K562 treated with DMSO at 1 percent for 4 hours (cell line): Measurements from ENCODE around the gene DPP7. TPM values are rescaled to one million over a fixed set of nuclear protein-coding genes. Genes with fewer than 3 reads are reported as not detected.

Source experiments
- total RNA-seq: library from RNA; unstranded; fragments of 300-600 nt; gene quantifications from 2 replicates; pipeline ENCODE4 v1.2.3, GENCODE V29; 2022; ENCODE audit not compliant: insufficient read depth

Gene DPP7
- total RNA-seq: 228 and 246 TPM in 2 replicates

DNA sequence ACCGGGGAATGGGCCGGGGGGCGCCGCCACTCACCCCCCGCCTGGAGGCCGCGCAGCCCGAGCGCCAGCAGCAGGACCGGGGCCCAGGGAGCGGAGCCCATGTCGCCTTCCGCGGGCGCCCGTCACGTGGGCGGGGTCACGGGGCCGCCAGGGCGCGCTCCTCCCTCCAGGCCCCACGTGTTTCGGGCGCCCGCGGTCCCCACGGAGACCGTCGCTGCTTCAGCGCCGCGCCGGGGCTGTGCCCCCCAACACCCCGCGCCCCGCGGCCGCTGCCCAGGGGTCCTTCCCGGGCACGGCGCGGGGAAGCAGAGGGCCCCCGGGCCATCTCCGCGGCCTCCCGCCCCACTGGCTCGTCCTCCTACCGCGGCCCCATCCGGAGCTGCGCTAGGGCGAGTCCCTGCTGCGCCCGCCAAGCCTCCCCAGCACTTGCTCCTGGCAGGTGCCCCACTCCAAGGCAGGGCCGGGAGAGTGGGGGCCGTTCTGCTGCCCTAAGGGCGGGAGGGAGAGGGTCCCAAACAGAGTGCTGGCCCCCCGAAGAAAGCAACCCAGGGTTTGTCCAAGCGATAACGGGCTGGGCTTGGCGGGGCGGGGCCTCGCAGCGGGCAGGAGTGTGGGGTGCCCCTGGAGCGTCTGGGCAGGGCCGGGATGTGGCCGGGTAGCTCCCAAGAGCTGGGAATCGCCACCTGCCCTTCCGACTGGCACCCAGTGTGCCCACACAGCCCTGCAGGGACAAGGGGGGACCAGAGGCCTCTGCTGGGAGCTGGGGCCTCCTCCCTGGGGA is at the start of gene DPP7:
DPP7 (minus strand) TSS at position 121 of the 781 bp plus-strand sequence; CDS start at position 101, 20 bp downstream.

DNA sequence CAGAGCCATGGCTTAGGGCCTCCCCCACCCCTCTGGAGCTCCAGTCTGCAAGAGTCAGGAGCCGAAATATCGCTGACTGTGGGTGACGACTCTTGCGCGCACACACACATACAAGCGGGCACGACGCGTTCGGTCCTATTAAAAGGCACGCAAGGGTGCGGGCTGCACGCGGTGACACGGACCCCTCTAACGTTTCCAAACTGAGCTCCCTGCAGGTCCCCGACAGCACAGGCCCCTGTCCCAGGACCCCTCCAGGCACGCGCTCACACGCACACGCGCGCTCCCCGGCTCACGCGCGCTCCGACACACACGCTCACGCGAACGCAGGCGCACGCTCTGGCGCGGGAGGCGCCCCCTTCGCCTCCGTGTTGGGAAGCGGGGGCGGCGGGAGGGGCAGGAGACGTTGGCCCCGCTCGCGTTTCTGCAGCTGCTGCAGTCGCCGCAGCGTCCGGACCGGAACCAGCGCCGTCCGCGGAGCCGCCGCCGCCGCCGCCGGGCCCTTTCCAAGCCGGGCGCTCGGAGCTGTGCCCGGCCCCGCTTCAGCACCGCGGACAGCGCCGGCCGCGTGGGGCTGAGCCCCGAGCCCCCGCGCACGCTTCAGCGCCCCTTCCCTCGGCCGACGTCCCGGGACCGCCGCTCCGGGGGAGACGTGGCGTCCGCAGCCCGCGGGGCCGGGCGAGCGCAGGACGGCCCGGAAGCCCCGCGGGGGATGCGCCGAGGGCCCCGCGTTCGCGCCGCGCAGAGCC is 24.4 kb upstream of the DPP7 start, which contains the start of gene GRIN1:
GRIN1 (plus strand) TSS at position 433 of the 746 bp plus-strand sequence. CDS start 333 bp downstream, outside the sequence.

DNA sequence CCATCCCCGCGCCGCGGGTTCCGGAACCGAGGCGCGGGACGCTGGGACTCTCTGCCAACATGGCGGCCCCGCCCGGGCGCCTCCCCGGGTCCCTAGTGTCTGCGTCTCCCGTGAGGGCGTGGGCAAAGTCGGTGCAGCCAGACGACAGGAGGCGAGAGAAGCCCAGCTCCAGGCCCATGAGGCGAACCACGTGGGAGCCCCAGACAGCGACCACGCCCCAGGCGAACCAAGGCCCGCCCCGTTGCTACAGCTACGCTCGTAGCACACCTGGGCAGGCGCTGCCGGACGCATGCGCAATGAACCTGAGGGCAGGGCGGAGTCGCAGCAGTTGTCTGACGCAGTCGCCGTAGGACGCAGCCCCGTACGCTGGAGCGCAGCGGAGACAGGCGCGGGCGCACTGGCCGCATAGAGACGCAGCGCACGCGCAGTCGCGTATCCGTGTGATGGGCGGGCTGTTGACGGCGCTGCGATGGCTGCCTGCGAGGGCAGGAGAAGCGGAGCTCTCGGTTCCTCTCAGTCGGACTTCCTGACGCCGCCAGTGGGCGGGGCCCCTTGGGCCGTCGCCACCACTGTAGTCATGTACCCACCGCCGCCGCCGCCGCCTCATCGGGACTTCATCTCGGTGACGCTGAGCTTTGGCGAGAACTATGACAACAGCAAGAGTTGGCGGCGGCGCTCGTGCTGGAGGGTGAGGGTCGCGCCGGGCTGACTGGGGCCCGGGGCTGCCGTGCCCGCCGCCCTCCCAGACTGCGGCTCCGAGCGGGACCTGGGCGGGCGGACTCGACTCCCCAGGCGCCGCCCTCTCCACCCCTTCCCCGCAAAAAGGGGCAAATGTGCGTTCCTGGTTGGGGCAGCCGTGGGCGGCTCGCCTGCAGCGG is 27.8 kb downstream of the DPP7 start, which contains the start of gene MAN1B1:
MAN1B1 (plus strand) TSS at position 455 of the 878 bp plus-strand sequence; CDS start at position 470, 15 bp downstream.

DNA sequence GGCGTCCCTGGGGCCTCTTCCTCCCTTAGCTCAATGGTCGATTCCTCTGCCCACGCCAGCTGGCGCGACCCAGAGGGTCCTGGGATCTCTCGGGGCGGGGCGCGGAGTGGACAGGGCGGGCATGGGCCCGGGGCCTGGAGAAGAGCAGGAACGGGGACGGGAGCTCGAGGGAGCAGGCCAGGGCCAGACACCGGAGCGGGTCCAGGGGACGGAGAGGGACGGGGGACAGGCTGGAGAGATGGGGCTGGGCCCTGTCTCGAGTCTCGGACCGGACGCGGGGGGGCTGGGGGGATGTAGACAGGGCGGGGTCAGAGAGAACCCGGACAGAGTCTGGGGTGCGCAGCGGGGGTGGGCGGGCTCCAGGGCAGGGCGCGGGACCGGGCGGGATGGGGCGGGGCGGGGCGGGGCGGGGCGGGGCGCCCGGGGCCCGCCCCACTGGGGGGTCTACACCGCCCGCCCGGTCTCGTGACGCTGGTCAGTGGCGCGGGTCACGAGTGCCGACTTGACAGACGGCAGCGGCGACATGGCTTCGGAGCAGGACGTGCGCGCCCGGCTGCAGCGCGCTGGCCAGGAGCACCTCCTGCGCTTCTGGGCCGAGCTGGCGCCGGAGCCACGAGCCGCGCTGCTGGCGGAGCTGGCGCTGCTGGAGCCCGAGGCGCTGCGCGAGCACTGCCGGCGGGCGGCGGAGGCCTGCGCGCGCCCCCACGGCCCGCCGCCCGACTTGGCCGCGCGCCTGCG is 37.4 kb downstream of the DPP7 start, which contains the start of gene UAP1L1:
UAP1L1 (plus strand) TSS at position 508 of the 738 bp plus-strand sequence; CDS start at position 524, 16 bp downstream.

DNA sequence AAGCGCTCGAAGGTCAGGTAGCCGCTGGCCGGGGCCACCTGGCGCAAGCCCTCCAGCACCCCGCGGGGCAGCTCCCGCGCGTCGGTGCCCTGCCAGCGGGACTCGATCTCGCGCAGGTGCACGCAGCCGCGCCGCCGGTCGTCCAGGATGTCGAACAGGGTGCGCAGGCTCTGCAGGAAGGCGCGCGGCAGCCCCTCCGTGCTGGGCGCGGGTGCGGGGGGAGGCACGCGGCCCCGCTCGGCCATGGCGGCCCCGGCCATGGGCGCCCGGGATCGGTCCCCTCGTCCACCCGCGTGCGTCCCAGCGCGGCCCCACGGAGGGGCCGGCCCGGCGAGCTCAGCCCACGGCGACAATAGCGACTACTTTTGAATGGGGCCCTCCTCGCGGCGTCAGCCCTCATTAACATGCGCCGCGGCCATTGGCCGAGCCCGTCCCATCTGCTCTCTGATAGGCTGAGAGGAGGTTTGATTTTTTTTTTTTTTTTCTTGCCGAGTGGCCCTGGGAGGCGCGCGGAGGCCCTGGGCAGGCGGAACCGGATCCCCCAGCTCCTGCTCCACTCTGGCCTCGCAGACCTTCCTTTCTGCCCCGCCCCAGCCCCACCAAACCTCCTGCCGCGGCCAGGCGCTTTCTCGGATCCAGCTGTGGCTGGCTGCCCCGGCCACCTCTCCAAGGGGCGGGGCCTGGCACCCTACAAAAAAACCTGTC is 44.2 kb downstream of the DPP7 start, which contains the start of gene SAPCD2:
SAPCD2 (minus strand) TSS at position 357 of the 705 bp plus-strand sequence; CDS start at position 260, 97 bp downstream.

Other genes with a start within 250 kb of the DPP7 start
- 705 and 763 TPM in 2 replicates for gene EDF1, start 248.4 kb downstream of the DPP7 start, total RNA-seq
- gene TRAF2, start 228.2 kb downstream of the DPP7 start, total RNA-seq: 23.8 and 25.2 TPM in 2 replicates
- 148 and 151 TPM in 2 replicates for gene FBXW5, start 170.0 kb downstream of the DPP7 start, total RNA-seq
- gene C8G, start 169.5 kb downstream of the DPP7 start, total RNA-seq: not detected in 2 replicates
- not detected in 2 replicates for gene LCN12, start 162.5 kb downstream of the DPP7 start, total RNA-seq
- gene PTGDS, start 137.2 kb downstream of the DPP7 start, total RNA-seq: 6.1 and 15.4 TPM in 2 replicates
- gene LCNL1, start 131.7 kb downstream of the DPP7 start, total RNA-seq: not detected in 2 replicates
- gene PAXX, start 122.3 kb downstream of the DPP7 start, total RNA-seq: 89.0 and 89.2 TPM in 2 replicates
- 2.0 TPM in 1 of 2 replicates, not detected in the other for gene CLIC3, start 118.2 kb downstream of the DPP7 start, total RNA-seq
- gene ABCA2, start 86.5 kb downstream of the DPP7 start, total RNA-seq: 14.1 and 26.4 TPM in 2 replicates
- gene FUT7, start 82.6 kb downstream of the DPP7 start, total RNA-seq: not detected in 2 replicates
- gene NPDC1, start 68.6 kb downstream of the DPP7 start, total RNA-seq: 0.52 and 1.0 TPM in 2 replicates
- not detected in 2 replicates for gene ENTPD2, start 60.7 kb downstream of the DPP7 start, total RNA-seq
- gene SAPCD2, start 44.2 kb downstream of the DPP7 start, total RNA-seq: 27.1 and 30.1 TPM in 2 replicates
- gene UAP1L1, start 37.2 kb downstream of the DPP7 start, total RNA-seq: 9.4 and 14.1 TPM in 2 replicates
- gene MAN1B1, start 27.7 kb downstream of the DPP7 start, total RNA-seq: 37.3 and 38.9 TPM in 2 replicates
- gene GRIN1, start 24.4 kb upstream of the DPP7 start, total RNA-seq: not detected in 2 replicates
- not detected in 2 replicates for gene LRRC26, start 55.3 kb upstream of the DPP7 start, total RNA-seq
- gene TMEM210, start 57.3 kb upstream of the DPP7 start, total RNA-seq: not detected in 2 replicates
- gene ANAPC2, start 73.8 kb upstream of the DPP7 start, total RNA-seq: 32.5 and 40.5 TPM in 2 replicates
- gene SSNA1, start 73.9 kb upstream of the DPP7 start, total RNA-seq: 203 and 207 TPM in 2 replicates
- 26.9 and 34.8 TPM in 2 replicates for gene TPRN, start 86.0 kb upstream of the DPP7 start, total RNA-seq
- 35.0 and 40.6 TPM in 2 replicates for gene TMEM203, start 90.9 kb upstream of the DPP7 start, total RNA-seq
- gene NDOR1, start 91.0 kb upstream of the DPP7 start, total RNA-seq: 23.0 and 25.4 TPM in 2 replicates
- gene RNF208, start 107.5 kb upstream of the DPP7 start, total RNA-seq: 6.2 and 6.7 TPM in 2 replicates
- 1.1 TPM in 1 of 2 replicates, not detected in the other for gene CYSRT1, start 110.4 kb upstream of the DPP7 start, total RNA-seq
- 0.99 TPM in 1 of 2 replicates, not detected in the other for gene RNF224, start 112.8 kb upstream of the DPP7 start, total RNA-seq
- not detected in 2 replicates for gene SLC34A3, start 116.2 kb upstream of the DPP7 start, total RNA-seq
- 816 and 880 TPM in 2 replicates for gene TUBB4B, start 126.6 kb upstream of the DPP7 start, total RNA-seq
- not detected in 2 replicates for gene STPG3, start 136.6 kb upstream of the DPP7 start, total RNA-seq
- 84.5 and 89.8 TPM in 2 replicates for gene NELFB, start 140.6 kb upstream of the DPP7 start, total RNA-seq
- gene TOR4A, start 163.0 kb upstream of the DPP7 start, total RNA-seq: 49.5 and 59.8 TPM in 2 replicates
- gene NRARP, start 187.5 kb upstream of the DPP7 start, total RNA-seq: 16.1 and 30.4 TPM in 2 replicates